Measurements from ENCODE around the gene PCSK4.
"Not testable (repeated sequence)": the region's sequence is repeated elsewhere in the genome, so short reads cannot be mapped to it uniquely, and the experiment has no call there.

PCSK4 gene

GRCh38 chr19:1490311-1491113 lies at the start of gene PCSK4:
PCSK4 (minus strand) TSS chr19:1490350; CDS start chr19:1490346, 4 bp downstream.
- DNase-seq: peak; percentile 89 to 97 (median 93)

DNA sequence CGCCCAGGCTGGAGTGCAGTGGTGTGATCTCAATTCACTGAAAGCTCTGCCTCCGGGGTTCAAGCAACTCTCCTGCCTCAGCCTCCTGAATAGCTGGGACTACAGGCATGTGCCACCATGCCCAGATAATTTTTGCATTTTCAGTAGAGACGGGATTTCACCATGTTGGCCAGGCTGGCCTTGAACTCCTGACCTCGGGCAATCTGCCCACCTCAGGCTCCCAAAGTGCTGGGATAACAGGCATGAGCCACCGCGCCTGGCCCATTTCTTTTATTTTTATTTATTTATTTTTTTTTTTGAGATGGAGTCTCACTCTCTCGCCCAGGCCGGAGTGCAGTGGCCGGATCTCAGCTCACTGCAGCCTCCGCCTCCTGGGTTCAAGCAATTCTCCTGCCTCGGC lies 49.6 kb upstream of the PCSK4 start:
- not testable (repeated sequence) for DNase-seq

DNA sequence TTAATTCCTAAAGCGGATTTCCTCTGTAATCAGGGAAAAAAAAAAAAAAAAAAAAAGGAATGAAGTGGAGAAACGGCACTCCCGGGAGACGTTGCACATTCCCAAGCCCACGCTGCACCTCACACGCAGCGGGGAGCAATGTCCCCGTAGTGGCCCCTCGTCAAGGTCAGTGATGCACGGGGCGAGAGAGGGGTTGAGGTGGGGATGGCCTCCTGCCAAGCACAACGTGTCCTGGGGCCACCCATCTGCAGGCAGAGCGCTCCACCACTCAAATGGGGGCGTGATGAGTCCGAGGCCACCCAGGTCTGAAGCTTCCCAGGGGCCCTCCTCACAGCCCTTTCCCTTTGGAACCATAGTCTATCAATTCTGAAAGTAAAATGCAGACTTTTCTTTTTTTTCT lies 48.8 kb upstream of the PCSK4 start:
- DNase-seq: no peak

GRCh38 chr19:1535699-1536098 lies 45.5 kb upstream of the PCSK4 start:
- DNase-seq: not testable (repeated sequence)

- no peak for DNase-seq
Measured at GRCh38 chr19:1534972-1535371, 44.8 kb upstream of the PCSK4 start.

DNA sequence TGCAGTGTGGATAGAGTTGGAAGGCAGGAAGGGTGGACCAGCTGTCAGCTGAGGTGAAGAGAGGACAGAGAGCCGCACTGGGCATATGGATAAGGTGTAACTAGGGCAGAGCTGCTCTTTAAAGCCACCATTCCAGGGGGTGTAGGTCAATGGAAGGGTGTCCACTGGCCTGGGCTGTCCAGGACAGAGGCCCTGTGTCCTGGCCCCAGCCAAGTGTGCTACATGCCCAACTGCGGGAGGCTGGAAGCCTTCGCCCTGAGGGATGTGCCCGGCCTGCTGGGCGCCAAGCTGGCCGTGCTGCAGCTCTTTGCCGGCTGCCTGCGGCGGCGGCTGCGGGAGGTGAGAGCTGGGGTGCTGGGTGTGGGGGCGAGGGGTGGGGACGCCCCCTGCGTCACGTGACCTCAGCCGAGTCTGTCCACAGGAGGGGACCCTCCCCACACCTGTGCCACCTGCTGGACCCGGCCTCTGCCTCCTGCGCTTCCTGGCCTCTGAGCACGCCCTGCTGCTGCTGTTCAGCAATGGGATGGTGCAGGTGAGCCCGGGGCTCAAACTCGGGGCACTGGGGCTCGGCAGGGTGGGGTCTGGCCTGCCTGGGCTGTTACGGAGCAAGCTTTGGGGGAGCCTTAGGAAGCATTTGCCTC lies 43.5 kb upstream of the PCSK4 start:
- DNase-seq: no peak

DNA sequence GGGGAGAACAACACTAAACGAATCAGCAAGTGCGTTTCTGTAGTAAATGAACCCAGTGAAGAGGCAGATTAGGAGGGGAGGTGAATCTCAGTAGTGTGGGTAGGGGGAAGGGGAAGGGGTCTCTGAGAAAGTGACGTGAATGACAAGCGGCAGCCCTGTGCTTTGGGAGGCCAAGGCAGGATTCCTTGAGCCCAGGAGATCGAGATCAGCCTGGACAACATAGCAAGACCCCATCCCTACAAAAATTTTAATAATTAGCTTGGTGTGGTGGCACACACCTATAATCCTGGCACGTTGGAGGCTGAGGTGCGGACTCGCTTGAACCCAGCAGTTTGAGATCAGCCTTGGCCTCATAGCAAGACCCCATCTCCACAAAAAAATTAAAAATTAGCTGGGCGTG lies 41.9 kb upstream of the PCSK4 start:
- DNase-seq: no peak

- DNase-seq: no peak
Measured at GRCh38 chr19:1531587-1531986, 41.4 kb upstream of the PCSK4 start.

DNA sequence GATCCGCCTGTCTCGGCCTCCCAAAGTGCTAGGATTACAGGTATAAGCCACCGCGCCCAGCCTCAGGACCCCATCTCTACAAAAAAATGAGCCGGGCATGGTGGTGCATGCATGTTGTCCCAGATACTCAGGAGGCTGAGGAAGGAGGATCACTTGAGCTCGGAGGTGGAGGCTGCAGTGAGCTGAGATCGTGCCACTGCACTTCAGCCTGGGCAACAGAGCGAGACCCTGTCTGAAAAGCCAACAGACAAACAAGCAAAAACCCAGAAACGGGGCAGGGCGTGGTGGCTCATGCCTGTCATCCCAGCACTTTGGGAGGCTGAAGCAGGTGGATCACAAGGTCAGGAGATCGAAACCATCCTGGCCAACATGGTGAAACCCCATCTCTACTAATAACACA lies 40.7 kb upstream of the PCSK4 start:
- not testable (repeated sequence) for DNase-seq

DNA sequence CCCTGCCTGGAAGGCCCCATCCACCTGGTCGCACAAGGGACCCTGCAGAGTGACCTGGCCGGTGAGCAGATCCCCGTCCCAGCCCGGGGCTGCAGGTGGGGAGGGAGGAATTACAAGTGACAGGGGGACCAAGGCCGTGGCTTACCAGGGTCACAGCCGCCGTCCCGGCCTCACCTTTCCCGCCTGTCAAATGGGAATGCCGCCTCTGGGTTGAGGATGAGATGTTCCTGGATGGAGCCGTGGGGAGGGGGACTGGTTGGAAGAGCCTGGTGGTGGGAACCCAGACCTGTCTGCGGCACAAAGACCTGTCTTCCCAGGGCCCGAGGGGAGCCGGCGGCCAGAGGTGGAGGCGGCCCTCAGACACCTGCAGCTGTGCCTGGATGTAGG lies 39.3 kb upstream of the PCSK4 start:
- no peak for DNase-seq

GRCh38 chr19:1528596-1529429 lies 38.7 kb upstream of the PCSK4 start:
- no peak for DNase-seq

DNA sequence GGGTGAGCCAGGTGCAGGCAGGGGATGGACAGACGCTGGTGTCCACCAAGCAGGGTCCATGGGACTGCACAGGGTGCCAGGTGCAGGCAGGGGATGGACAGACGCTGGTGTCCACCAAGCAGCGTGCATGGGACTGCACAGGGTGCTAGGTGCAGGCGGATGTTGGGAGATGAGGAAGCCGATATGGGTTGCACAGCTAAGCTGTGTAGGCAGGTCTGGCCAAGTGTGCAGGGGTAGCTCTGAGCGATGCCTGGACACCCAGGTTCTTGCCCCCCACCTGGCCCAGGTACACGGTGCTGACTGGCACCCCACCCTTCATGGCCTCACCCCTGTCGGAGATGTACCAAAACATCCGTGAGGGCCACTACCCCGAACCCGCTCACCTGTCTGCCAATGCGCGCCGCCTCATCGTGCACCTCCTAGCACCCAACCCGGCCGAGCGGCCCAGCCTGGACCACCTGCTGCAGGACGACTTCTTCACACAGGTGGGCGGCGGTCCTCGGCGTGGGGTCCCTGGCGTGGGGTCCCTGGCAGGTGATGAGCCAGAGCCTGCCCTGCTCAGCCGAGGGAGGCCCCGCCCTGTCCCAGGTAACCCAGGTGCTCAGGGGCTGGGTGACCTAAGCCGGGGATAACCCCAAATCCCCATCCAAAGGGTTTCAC lies 37.6 kb upstream of the PCSK4 start:
- no peak for DNase-seq

GRCh38 chr19:1526979-1527649 lies 37.0 kb upstream of the PCSK4 start:
- DNase-seq: no peak

GRCh38 chr19:1526066-1526778 lies 36.1 kb upstream of the PCSK4 start:
- no peak for DNase-seq

DNA sequence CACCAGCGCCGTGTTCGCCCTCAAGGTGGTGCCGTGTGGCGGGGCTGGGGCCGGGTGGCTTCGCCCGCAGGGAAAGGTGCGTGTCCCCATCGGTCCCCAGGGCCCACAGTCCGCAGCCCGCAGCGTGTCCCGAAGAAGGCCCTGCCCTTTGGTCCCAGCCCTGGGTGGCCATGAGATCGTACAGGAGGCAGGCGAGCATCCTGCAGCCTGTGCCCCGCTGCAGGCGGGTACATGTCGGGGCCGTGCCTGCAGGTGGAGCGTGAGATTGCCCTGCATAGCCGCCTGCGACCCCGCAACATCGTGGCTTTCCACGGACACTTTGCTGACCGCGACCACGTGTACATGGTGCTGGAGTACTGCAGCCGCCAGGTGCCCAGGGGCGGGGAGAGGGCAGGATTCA lies 35.2 kb upstream of the PCSK4 start:
- no peak for DNase-seq

DNA sequence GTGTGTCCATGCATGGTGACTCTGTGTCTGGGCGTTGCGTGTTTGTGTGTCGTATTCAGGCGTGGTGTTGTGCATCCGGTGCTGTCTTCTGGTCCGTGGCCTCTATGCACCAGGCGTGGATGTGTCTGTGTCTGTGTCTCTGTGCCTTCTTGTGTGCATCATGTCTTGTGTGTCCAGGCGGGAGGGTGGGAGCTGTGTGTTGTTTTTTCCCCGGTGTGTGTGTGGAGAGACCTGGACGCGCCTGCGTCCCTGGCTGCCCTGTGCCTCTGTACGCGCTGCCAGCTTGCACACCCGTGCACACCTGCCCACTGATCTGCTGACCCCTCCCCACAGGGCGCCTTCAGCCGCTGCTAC lies 34.8 kb upstream of the PCSK4 start:
- no peak for DNase-seq

GRCh38 chr19:1524287-1524971 lies 34.3 kb upstream of the PCSK4 start:
- DNase-seq: no peak

GRCh38 chr19:1523412-1524286 lies 33.5 kb upstream of the PCSK4 start, which contains the start of gene PLK5:
PLK5 (plus strand) TSS chr19:1524077; CDS start chr19:1526997, 2,920 bp downstream.
- no peak for DNase-seq

DNA sequence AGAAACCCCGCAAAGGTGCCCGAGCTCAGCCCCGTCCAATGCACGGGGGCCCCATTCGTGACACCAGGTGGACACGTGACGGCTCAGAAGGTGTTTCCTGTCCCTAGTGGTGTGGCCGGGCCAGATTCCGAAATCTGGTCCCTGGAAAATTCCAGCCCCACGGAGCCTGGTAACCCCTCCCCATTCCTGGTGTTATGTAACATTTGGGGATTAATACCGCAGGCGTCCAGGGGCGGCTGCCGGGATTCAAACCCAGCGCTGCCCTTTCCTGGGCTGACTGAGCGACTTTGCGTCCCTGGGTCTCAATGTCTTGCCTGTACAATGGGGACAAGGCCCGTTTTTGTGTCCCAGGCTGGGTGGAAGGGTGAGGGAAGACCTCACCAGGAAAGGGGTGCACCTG lies 32.7 kb upstream of the PCSK4 start:
- no peak for DNase-seq

- DNase-seq: no peak
Measured at GRCh38 chr19:1522061-1522460, 31.9 kb upstream of the PCSK4 start.

Data from activated naive CD4-positive, alpha-beta T cell (primary cell).